SW480 (cell line): ENCODE measurements around the gene AK4.

Experiments used
- DNase-seq: peaks from one replicate; pipeline ENCODE4 v3.0.0-alpha.2; 2016; ENCODE audit warnings: low spot score

AK4 gene

DNA sequence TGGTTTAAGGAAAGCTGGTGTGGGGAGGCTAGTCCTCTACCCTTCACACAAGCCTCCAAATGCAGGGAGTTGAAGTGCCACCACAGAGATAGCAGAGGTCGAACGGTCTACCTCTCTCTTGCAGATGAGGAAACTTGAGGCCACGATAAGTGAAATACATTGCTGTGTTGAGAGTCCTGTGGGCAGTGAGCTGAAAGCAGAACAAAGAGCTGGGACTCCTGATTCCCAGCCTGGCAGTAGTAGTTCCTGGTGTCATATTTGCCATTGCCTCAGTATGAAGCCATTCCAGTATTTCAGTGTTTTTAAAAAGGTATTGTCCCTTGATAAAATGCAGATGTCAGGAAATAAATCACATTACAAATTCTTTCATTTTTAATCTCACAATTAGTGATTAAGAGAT lies 28.6 kb downstream of the AK4 start:
- DNase-seq, result no peak

DNA sequence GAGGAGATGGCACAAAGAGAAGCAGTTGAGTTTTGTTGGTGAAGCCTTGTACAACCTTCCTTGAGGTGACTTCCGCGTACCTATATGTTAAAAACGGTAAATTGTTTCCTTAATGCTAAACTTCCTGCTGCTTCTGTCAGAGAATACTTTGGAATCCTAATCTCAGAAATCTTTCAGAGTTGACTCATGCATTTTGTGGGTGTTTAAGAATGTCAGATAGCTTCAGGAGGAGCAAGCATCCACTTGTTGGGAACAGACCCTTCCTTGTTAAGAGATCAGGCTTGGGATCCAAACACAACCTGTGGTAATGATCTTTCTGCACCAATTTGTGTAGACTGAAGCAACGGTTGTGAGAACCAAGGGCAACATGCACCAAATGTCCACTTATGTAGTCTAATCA lies 29.5 kb downstream of the AK4 start:
- DNase-seq, result peak; percentile 62

DNA sequence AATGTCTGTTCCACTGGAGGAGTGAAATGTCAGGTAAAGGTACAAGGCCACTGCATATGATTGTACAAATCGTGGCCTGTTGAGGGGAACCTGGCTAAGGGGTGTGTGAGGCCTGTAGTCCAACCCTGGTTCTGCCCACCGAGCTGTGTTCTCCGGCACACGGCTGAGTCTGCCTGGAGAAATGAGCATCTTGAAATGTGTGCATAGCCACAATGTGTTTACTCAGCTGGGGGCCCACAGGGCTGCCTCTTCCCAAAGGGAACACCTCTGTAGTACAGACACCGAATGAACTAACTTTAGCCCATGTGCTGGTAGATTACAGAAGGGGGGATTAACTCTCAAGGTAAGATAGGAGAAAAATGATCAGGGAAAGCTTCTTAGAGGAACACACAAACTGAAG lies 30.2 kb downstream of the AK4 start:
- DNase-seq, result no peak

DNA sequence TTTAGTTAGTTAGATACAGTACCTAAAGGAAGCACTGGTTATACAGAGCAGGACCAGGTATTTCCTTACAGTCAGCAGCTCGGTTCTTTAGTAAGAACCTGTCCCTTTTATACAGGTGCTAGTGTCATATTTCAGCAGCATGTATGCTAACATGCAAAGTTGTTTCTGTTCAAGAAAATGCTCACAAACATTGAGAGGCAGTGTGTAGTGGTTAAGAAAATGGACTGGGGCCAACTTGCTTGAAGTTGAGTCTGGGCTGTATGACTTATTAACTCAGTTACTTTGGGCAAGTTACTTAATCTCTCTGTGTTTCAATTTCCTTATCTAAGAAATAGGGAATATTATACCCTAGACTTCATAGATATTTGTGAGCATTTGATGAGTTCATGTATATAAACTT lies 31.1 kb downstream of the AK4 start:
- no peak for DNase-seq

DNA sequence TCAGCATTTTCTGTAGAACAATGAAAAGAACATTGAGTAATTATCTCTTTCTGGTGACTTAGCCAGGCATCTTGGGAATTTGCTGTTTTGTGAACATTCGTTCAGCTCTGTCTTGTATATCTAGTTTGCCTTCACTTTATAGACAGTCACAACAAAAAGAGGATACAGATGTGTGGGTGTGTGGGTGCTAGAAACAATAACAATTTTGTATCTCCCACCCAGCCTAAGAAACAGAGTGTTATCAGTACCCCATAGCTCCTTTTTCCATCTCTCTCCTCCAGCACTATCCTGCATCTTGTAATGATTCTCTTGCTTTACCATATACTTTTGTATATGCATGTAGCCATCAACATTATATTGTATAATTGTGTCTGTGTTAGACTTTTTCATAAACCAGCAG lies 33.0 kb downstream of the AK4 start:
- no peak for DNase-seq

DNA sequence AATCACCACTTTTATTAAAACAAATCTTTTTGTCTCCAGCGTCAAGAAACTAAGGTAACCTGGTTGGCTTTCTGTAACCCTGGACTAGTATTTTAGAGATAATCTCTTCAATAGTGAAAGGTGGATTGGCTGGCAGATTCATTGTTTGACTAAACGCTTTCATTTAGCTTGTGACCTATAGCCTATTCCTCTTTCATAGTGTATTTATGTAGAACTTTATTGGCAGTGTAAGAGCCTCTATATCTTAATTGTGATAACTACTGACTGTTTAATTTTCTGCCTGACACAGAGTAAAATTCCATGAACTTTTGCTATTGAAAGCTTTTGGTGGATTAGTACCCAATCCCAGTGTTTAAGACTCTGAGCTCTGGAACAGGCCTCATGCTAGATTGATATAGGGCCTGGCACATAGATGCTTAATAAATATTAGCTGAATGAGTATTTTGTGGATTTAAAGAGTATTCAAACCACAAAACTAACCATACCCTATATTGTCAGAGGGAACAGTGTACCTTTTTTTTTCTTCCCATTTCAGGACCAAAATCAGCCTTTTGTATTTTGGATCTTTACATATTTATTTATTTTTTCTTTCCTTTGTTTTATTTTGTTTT lies 34.8 kb downstream of the AK4 start:
- no peak for DNase-seq

DNA sequence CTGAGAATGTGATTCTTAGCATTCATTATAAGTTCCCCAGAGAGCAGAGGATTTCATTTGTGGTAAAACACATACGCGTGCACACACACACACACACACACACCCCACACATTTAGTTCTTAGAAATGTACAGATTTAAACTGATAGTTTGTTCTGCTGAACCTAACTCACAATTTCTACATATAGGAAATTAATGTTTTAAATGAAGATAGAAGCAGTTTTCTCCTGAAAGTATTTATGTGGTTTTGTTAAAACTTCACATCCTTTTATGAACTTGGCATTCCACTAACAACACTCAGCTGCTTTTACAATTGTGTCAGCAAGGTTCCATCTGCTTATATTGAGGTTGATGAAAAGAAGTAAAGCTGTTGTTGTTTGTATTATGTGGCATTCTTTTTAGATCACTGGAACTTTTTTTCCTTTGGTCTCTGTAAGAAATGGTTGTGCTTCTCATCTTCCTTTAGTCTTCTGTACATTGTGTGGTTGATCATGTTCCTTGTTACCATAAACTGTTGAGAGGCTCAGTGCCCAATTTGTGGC lies 41.6 kb downstream of the AK4 start:
- no peak for DNase-seq

DNA sequence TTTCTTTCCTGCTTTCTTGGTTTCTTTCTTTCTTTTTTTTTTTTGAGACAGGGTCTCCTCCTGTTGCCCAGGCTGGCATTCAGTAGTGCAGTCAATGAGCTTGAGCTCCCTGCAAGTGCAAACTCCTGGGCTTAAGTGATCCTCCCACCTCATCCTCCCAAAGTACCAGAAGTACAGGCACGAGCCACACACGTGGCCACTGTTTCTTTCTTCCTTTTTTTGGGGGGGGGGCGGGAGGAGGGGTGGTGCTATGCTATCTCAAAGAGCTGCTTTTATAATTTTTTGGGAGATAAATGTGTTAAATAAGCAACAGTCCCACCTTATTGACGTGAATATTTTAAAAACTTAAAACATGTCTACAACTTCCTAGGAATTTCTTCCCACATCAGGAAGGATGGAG lies 42.2 kb downstream of the AK4 start:
- no peak for DNase-seq

DNA sequence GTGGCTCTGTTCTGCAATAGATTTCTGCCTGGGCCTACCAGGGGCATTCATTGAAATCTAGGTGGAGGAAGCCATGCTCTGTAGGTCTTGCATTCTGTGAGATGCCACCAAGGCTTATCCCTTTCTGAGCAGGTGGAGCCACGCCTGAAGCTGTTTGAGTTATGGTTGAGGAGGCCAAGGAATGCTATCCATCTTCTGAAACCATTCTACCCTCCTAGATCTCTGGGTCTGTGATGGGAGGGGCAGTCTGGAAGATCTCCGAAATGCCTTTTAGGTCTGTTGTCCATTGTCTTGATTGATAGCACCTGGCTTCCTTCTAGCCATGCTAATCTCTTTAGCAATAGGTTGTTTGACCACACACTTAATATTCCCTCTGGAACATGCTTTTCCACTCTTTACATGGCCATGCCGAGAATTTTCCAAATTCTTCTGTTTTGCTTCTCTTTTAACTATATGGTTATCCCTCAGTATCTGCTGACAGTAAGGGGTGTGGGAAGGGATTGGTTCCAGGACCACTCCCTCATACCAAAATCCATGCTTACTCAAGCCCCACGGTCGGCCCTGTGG lies 45.2 kb downstream of the AK4 start:
- DNase-seq, result no peak

DNA sequence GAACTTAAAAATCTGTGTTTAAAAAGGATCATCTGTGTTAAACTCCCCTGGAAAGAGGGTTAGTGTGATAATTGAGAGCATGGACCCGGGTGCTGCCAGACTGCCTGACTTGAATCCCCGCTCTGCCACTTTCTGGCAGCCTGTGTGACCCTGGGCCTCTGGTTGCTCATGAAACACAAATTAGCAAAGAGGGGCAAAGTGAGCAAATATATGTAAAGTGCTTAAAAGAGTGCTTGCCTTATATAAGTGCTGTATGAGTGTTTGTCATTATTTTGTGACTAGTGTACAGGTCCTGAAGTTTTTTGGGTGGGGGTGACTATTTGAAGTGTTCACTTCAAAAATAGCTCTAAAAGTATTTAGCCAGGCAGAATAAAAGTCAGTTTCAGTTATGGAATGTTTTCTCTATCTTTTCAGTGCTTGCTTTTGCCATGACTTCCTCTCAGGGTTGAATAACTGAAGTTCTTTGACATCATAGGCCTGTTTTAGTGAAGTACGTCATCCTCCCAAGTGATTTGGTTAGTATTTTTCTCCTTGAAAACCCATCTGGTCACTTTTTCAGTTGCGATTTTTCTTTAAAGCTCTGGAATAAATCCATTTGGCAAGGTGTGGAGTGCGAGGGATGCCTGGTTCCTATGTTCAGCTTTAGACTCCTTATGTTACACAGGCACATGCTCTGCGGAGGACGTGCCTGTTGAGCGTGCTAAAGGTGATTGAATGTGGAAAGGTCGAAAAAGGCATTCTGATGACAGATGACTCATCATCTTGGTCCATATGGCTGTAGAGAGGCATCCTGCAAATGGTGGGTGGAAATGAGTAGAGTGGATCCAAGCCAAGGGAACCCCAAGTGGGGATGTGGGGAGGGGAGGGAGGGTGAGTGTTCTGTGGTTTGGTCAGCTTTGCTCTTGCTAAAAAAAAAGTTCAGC lies 47.8 kb downstream of the AK4 start:
- no peak for DNase-seq

DNA sequence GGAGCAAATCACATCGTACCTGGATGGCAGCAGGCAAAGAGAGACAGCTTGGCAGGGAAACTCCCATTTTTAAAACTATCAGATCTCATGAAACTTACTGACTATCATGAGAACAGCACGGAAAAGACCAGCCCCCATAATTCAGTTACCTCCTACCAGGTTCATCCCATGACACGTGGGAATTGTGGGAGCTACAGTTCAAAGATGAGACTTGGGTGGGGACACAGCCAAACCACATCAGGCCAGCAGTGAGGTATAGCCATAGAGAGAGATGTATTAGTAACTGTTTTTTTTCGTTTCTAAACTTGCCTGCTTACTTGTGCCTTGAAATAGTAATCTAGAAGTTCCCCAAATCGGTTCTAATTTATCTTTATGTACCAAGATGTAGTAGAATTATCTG lies 48.9 kb downstream of the AK4 start:
- DNase-seq, result no peak

DNA sequence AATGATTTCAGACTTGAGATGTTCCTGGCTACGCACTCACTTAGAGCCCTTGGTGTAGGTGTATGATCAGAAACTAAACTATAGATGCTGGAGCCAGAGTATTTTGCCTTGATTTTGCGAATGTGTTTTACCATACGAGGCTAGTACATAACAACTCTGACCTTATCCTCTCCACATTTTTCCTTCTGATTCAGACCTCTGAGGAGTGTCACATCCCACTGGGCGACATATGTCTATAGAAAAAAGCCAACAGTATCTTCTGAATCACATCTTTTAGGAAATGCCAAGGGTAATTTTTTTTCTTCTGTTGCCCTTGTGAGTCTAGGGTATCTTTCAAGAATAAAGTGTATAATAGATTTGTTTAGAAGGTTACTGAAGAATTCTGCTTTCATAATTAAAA lies 49.6 kb downstream of the AK4 start:
- DNase-seq, result no peak

DNA sequence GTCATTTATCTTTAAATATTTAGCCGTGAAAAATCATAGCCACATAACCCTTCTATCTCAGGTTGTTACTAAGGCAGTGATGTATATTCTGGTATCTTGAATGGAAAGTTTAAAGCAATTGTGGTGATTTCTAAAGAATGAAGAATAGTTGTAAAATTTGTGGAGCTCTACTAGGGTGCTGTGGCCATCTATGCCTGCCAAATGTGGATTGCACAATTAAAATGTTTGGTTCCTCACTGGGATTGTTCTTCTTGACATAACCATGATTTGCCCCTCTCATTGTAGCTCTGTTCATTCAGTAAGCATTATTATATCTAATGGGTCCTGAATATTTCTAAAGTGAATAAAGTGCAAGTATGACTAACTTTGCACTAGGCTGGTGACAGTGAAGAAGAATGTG lies 50.1 kb downstream of the AK4 start:
- DNase-seq, result no peak

DNA sequence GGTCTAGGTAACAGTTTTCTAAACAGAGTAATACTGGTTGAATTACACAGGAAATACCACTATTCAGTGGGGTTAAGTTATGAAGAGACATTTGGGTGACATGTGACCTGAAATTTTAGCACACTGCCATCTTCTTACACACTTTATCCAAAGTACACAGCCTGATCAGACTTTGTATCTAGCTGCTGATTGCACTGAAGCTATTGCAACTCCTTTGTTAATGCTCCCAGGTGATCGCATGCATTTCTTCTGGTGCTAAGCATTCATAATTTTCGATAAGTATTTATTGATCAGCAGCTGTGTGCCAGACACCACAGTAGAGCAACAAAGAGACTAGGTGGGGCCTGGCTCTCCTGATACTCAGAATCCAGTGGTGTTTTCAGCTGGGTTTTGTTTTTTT lies 52.4 kb downstream of the AK4 start:
- DNase-seq, result no peak

DNA sequence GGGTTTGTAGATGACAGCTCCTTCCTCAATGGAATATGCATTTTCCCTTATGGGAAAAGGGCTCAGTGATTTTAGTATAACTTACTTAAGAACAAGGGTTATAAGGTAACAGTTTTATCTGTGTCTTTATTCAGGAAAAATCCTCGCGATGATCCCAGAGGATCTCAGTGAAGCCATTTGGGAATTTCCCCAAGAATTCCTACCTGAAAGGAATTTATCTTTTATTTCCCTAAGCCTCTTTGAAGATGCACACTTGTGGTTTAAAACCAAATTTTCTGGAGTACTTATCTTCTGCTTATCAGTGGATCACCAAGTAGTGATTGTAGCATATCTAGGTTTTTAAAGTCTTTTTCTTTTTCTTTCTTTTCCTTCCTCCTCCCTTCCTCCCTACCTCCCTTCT lies 58.8 kb downstream of the AK4 start:
- DNase-seq, result no peak

DNA sequence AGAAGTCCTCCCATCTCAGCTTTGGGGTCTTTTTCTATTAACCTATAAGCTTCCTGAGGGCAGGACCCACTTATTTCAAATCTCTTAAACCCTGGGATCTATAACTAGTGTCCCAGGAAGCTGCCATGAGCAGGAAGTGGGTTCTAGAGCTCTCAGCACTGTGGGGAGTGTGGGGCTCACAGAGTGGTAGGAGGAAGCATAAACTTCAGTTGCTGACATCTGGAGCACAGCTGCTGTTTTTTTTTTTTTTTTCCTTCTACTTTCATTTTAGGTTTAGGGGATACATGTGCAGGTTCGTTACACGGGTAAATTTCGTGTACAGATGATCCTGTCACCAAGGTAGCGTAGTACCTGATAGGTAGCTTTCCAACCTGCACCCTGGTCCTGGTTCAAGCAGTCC lies 59.3 kb downstream of the AK4 start:
- DNase-seq, result no peak

DNA sequence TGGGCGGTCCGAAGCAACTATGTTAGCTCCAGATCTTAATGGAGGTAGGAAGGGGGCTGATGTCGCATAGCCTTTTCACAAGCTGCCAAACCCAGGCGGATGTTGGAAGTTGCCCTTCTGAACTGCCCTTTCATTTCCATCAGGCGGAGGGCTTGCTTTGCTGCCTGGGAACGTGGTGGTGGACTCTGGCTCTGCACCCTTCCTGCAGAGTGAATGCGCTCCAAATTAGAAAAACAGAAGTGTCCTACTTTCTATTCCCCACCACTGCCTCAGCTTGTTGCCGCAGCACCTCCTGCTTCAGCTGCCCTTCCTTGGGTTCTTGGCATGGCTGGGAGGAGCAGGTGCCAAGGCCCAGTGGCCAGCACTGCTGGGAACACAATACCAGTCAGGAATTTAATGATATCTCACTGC lies 60.6 kb downstream of the AK4 start:
- DNase-seq, result no peak

DNA sequence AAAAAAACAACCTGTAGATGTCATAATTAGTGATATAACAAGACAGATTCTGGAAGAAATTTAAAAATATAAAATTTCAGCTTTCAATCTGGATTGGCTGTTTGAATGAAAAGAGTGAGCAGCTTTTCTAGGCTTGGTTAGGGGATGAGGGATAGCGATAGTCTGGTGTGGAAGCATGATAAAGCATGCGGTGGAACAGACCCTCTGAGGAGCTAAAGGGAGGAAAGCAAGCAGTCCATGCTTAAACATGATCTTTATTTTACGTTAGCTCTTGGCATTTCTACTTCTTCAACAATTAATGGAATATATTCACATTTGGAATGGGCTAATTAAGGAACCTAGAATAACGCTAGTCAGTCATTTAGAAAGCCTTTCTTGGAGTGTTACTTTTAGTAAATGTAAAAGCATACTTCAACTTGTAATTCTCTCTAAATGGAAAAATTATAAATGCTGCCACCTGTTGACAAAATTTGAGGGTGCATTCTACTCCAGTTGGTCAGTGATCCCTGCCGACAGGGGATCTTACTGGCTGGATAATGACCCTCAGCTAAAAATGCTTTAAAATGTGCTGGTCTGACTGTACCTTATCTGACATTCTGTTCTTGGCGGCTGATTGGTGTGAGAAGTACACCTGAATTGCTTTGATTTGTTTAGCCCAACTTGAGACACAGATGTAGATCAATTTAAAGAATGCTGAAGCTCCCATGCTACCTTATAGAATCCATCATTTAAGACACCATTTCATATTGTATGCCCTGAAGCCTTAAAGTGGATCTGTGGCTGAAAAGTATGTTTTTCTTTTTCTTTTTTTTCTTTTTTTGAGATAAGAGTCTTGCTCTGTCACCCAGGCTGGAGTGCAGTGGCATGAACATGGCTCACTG lies 61.2 kb downstream of the AK4 start:
- peak; percentile 38 for DNase-seq

DNA sequence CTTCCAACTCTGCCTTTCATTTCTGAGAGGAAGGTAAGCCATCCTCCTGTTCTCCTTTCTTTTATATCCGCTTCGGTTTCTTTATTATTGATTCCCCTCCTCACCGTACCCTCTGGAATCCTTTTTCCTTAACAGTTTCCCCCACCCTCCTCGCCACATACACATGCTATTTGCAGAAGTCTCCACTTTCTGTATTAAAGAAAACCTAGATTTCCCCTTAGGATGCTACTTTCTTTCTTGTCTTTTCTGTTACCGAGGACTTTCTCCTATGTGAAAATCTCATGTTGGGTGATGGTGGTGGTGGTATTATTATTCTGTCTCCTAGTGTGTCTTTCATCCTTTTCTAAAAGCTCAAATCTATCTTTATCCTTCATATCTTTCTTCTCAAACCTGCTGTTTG lies 62.3 kb downstream of the AK4 start:
- no peak for DNase-seq

DNA sequence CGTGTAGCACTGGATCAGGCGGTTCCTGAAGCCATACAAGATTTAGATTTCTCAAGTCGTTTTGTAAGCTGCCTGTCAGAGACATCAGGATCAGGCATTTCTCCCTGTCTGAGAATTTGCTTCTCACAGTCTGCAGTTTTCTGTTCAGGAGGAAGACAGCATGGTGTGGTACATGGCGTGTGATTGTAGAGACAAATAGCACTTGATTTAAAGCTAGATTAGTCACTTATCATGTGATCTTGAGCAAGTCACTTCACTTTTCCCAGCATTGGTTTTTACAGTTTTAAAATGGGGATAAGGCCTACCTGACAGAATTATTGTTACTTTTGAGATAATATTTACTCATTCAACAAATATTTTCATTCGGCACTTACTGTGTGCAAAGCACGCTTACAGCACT lies 63.3 kb downstream of the AK4 start:
- no peak for DNase-seq

DNA sequence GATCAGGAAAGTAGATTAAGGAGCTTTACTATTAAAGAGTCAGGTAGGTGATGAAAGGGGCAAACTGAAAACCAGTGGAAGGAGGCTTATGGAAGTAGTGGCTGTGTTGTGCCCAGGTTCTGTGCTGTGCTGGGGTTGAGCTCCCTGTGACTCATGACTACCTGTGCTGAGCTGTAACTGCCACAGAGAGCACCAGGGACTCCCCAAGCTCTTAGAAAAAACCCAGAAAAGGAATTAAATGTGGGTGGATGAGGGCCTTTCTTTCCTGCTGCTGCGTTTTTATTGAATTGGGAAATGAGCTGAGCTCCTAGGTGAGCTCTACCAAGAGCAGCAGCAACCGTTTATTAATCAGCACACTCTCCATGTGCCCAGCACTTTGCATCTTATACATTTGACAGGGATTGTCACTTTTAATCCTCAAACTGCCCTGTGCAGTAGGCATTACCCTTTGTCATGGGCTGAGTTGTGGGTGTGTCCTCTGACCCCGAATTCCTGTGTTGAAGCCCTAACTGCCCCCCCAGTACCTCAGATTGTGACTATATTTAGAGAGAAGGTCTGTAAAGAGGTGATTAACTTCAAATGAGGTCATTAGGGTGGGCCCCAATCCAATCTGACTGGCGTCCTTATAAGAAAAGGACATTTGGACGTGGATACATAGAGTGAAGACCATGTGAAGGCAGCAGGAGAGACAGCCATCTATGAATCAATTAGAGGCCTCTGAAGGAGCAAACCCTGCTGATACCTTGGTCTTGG lies 65.4 kb downstream of the AK4 start:
- no peak for DNase-seq
